Right lobe of liver (tissue), 4 donors: Measurements from ENCODE around the gene NSUN6.

Experiments
- POLR2A ChIP-seq: fragments of 450-650 bp; IDR thresholded peaks from one replicate; pipeline ENCODE4 v1.6.1; 2017; ENCODE audit warnings: antibody characterized with exemption, mild to moderate bottlenecking
- TF ChIP-seq, protein P1 (sequence below), 4 donors: fragments of 200-600 bp in 3 of 4; fragments of 450-650 bp in 1 of 4; IDR thresholded peaks; one replicate each; pipeline versions ENCODE4 v1.5.1 to v1.8.0; 2016 to 2022; ENCODE audit warnings: antibody characterized with exemption in 4 of 4, mild to moderate bottlenecking in 2 of 4
- donor health status: DM: no; HTN: no; CAD: no.
- donor health status: DM: no; HTN: no; CAD: no.
- donor health status: DM: no; HTN: yes; CAD: no.

GRCh38 chr10:18625886-18626285 lies 25.5 kb downstream of the NSUN6 start:
- TF ChIP-seq, protein P1, sequence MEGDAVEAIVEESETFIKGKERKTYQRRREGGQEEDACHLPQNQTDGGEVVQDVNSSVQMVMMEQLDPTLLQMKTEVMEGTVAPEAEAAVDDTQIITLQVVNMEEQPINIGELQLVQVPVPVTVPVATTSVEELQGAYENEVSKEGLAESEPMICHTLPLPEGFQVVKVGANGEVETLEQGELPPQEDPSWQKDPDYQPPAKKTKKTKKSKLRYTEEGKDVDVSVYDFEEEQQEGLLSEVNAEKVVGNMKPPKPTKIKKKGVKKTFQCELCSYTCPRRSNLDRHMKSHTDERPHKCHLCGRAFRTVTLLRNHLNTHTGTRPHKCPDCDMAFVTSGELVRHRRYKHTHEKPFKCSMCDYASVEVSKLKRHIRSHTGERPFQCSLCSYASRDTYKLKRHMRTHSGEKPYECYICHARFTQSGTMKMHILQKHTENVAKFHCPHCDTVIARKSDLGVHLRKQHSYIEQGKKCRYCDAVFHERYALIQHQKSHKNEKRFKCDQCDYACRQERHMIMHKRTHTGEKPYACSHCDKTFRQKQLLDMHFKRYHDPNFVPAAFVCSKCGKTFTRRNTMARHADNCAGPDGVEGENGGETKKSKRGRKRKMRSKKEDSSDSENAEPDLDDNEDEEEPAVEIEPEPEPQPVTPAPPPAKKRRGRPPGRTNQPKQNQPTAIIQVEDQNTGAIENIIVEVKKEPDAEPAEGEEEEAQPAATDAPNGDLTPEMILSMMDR (IDR thresholded peaks at IDR 0.05): no peak
- no peak for TF ChIP-seq POLR2A
